ENCODE measurements around the gene DBH.

DNA sequence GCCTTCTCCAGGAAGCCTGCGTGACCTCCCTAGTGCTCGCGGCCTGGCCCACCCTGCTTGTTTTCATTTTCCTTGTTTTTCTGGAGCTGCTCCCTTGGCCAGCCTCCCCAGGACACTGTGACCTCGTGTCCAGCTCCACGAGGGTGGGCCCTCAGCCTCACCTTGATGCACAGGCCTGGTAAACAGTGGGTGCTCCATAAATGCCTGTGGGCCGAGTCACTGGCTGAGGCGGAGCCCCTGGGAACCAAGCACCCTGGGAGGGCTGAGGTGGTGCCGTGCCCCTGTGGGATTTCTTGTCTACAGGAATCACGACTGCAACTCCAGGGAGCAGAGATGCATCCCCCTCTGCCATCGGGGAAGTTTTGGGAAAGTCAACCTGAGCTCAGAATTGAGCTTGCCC lies 44.2 kb upstream of the DBH start:
- TF ChIP-seq ZC3H10 (CRISPR knock-in tag; IDR thresholded peaks at IDR 0.05) = no peak
- TF ChIP-seq ZNF8 (CRISPR knock-in tag; IDR thresholded peaks at IDR 0.05) = no peak
- TF ChIP-seq, protein P1, sequence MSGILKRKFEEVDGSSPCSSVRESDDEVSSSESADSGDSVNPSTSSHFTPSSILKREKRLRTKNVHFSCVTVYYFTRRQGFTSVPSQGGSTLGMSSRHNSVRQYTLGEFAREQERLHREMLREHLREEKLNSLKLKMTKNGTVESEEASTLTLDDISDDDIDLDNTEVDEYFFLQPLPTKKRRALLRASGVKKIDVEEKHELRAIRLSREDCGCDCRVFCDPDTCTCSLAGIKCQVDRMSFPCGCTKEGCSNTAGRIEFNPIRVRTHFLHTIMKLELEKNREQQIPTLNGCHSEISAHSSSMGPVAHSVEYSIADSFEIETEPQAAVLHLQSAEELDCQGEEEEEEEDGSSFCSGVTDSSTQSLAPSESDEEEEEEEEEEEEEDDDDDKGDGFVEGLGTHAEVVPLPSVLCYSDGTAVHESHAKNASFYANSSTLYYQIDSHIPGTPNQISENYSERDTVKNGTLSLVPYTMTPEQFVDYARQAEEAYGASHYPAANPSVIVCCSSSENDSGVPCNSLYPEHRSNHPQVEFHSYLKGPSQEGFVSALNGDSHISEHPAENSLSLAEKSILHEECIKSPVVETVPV (CRISPR knock-in tag; IDR thresholded peaks at IDR 0.05) = no peak
- no peak for TF ChIP-seq ISL1 (CRISPR knock-in tag; IDR thresholded peaks at IDR 0.05)
- TF ChIP-seq, protein P2, sequence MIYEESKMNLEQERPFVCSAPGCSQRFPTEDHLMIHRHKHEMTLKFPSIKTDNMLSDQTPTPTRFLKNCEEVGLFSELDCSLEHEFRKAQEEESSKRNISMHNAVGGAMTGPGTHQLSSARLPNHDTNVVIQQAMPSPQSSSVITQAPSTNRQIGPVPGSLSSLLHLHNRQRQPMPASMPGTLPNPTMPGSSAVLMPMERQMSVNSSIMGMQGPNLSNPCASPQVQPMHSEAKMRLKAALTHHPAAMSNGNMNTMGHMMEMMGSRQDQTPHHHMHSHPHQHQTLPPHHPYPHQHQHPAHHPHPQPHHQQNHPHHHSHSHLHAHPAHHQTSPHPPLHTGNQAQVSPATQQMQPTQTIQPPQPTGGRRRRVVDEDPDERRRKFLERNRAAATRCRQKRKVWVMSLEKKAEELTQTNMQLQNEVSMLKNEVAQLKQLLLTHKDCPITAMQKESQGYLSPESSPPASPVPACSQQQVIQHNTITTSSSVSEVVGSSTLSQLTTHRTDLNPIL (CRISPR knock-in tag; IDR thresholded peaks at IDR 0.05; ENCODE audit: low read depth) = no peak
- TF ChIP-seq, protein P3, sequence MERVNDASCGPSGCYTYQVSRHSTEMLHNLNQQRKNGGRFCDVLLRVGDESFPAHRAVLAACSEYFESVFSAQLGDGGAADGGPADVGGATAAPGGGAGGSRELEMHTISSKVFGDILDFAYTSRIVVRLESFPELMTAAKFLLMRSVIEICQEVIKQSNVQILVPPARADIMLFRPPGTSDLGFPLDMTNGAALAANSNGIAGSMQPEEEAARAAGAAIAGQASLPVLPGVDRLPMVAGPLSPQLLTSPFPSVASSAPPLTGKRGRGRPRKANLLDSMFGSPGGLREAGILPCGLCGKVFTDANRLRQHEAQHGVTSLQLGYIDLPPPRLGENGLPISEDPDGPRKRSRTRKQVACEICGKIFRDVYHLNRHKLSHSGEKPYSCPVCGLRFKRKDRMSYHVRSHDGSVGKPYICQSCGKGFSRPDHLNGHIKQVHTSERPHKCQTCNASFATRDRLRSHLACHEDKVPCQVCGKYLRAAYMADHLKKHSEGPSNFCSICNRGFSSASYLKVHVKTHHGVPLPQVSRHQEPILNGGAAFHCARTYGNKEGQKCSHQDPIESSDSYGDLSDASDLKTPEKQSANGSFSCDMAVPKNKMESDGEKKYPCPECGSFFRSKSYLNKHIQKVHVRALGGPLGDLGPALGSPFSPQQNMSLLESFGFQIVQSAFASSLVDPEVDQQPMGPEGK (CRISPR knock-in tag; IDR thresholded peaks at IDR 0.05; ENCODE audit: borderline replicate concordance) = no peak
- no peak for TF ChIP-seq CSDC2 (CRISPR knock-in tag; IDR thresholded peaks at IDR 0.05)

Data from SK-N-SH treated with all-trans-retinoic acid at 6 μM for 48 hours (cell line).